Measurements from ENCODE around the gene MRC2.

DNA sequence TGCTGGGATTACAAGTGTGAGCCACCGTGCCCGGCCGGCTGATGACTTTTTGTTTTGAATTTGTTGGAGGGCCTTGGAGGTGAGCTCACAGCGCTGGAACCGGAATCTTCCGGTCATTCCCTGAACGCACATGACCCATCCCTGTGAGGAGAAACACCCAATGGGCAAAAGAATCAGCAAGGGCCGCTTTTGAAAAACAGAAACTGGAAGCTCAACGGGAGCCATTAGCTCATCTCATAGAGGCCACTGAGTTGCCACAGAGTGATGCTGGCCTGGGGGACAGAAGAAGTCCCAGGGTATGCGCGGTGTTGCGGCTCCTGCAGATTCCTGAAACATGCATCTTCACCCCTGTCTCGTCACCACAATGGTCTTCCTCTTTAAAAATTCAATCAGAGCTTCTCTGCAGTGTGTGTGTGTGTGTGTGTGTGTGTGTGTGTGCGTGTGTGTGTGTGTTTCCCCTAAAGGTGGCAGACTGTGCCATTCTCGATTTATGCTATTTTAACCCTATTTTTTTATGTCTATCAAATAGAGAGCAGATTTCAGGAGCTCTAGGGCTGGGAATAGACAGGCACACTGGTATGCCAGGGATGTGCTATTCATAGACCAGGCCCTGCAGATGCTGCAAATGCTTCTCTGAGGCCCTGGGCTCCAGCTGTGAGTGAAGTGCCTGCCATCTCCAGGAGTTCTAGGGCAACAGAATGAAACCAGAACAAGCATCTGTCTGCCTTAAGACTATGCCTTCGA, 112.3 kb downstream of the MRC2 start:
- TF ChIP-seq, protein P1, sequence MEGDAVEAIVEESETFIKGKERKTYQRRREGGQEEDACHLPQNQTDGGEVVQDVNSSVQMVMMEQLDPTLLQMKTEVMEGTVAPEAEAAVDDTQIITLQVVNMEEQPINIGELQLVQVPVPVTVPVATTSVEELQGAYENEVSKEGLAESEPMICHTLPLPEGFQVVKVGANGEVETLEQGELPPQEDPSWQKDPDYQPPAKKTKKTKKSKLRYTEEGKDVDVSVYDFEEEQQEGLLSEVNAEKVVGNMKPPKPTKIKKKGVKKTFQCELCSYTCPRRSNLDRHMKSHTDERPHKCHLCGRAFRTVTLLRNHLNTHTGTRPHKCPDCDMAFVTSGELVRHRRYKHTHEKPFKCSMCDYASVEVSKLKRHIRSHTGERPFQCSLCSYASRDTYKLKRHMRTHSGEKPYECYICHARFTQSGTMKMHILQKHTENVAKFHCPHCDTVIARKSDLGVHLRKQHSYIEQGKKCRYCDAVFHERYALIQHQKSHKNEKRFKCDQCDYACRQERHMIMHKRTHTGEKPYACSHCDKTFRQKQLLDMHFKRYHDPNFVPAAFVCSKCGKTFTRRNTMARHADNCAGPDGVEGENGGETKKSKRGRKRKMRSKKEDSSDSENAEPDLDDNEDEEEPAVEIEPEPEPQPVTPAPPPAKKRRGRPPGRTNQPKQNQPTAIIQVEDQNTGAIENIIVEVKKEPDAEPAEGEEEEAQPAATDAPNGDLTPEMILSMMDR (IDR thresholded peaks at IDR 0.05): no peak
- TF ChIP-seq POLR2A (IDR thresholded peaks at IDR 0.05): no peak
